ENCODE data around the gene FOXJ3. TPM values are rescaled to one million over a fixed set of nuclear protein-coding genes. Genes with fewer than 3 reads are reported as not detected.

Gene FOXJ3
- total and polyA plus RNA-seq, 4 donors, result 5.3 to 16.8 (median 12.4) TPM

Other genes starting within 250 kb of the FOXJ3 start
- gene GUCA2B, start 181.8 kb downstream of the FOXJ3 start, total RNA-seq, result not detected
- 1 to 10 TPM; 1.7 to 3.3 TPM for gene GUCA2B, start 181.8 kb downstream of the FOXJ3 start, polyA plus RNA-seq
- not detected for gene GUCA2A, start 170.5 kb downstream of the FOXJ3 start, total RNA-seq
- gene GUCA2A, start 170.5 kb downstream of the FOXJ3 start, polyA plus RNA-seq, result not detected
- gene RIMKLA, start 45.6 kb upstream of the FOXJ3 start, total RNA-seq, result under 1 TPM; 0.08 to 0.09 TPM
- gene RIMKLA, start 45.6 kb upstream of the FOXJ3 start, polyA plus RNA-seq, result under 1 TPM; 0.03 to 0.07 TPM
- 1 to 10 TPM; 2.1 to 3.0 TPM for gene ZMYND12, start 120.8 kb upstream of the FOXJ3 start, total RNA-seq
- gene ZMYND12, start 120.8 kb upstream of the FOXJ3 start, polyA plus RNA-seq, result 1 to 10 TPM; 1.3 to 2.0 TPM
- 10 to 100 TPM; 22.2 to 22.4 TPM for gene PPCS, start 121.3 kb upstream of the FOXJ3 start, total RNA-seq
- gene PPCS, start 121.3 kb upstream of the FOXJ3 start, polyA plus RNA-seq, result 10 to 100 TPM; 49.7 to 65.4 TPM
- gene CCDC30, start 128.1 kb upstream of the FOXJ3 start, total RNA-seq, result 1 to 10 TPM; 1.7 to 2.0 TPM
- gene CCDC30, start 128.1 kb upstream of the FOXJ3 start, polyA plus RNA-seq, result under 1 TPM; 0.07 to 0.93 TPM